ENCODE measurements around the gene IKZF2.

GRCh38 chr2:212979799-212980198, 171.6 kb downstream of the IKZF2 start:
- TF ChIP-seq CTCF (IDR thresholded peaks at IDR 0.05; ENCODE audit: low read depth, low read length) (no peak), POLR2A (IDR thresholded peaks at IDR 0.05; ENCODE audit: extremely low read depth, insufficient read length) (no peak)
